Activated CD4-positive, alpha-beta T cell treated with anti-CD3 and anti-CD28 coated beads for 36 hours (primary cell): Measurements from ENCODE around the gene SLFN12L. TPM values are rescaled to one million over a fixed set of nuclear protein-coding genes. Genes with fewer than 3 reads are reported as not detected.

Experiments used
- ATAC-seq: fragments of 200-7000 bp; cut with Tn5 transposase; one replicate; pipeline ENCODE4 v1.10.0; 2021; ENCODE audit warnings: mild to moderate bottlenecking, moderate library complexity
- CTCF ChIA-PET: fragments of 350-600 bp; sonication (Branson Sonifier 250); formaldehyde crosslinking; loops from one replicate; lab custom pipeline; 2021; ENCODE audit warnings: antibody characterized with exemption; lab: Charles Lee
- POLR2A ChIA-PET: fragments of 350-600 bp; sonication (Branson Sonifier 250); formaldehyde crosslinking; loops from one replicate; lab custom pipeline; 2021; ENCODE audit warnings: antibody characterized with exemption, inconsistent platforms; lab: Charles Lee
- DNase-seq: peaks from one replicate; pipeline ENCODE4 v3.0.0-alpha.2; 2020
- H3K27ac Mint-ChIP-seq: one replicate; pipeline ENCODE4 v1.8.0; 2021; ENCODE audit warnings: mixed read lengths
- H3K27me3 Mint-ChIP-seq: one replicate; pipeline ENCODE4 v1.8.0; 2021; ENCODE audit warnings: mixed read lengths
- H3K36me3 Mint-ChIP-seq: one replicate; pipeline ENCODE4 v1.8.0; 2021; ENCODE audit warnings: low read depth, mixed read lengths
- H3K4me1 Mint-ChIP-seq: one replicate; pipeline ENCODE4 v1.8.0; 2021; ENCODE audit warnings: mixed read lengths
- H3K4me3 Mint-ChIP-seq: one replicate; pipeline ENCODE4 v1.8.0; 2021; ENCODE audit warnings: mild to moderate bottlenecking, moderate library complexity, mixed read lengths
- H3K9me3 Mint-ChIP-seq: one replicate; pipeline ENCODE4 v1.8.0; 2021; ENCODE audit warnings: low read depth, mixed read lengths
- intact Hi-C, 2 experiments: fragments of 100-400 bp; cut with DNase I in 1 of 2; cut with micrococcal nuclease in 1 of 2; formaldehyde crosslinking; loops; one replicate each; pipeline versions ENCODE4 v1.14.2 to v1.15.1; 2022 to 2024; cut with DNase I, micrococcal nuclease
- total RNA-seq, 2 experiments: library from RNA; stranded (reverse); gene quantifications; one replicate each; pipeline ENCODE4 v1.2.3, GENCODE V29; 2021

The SLFN12L gene
- 10 to 100 TPM; 23.3 to 23.7 TPM for total RNA-seq

- peak; percentile 59 for ATAC-seq
These were observed at the start of gene SLFN12L for GRCh38 chr17:35537601-35538141. TSS of gene SLFN12L (minus strand) at chr17:35537678. CDS start at chr17:35522364, 15,314 bp downstream.

DNA sequence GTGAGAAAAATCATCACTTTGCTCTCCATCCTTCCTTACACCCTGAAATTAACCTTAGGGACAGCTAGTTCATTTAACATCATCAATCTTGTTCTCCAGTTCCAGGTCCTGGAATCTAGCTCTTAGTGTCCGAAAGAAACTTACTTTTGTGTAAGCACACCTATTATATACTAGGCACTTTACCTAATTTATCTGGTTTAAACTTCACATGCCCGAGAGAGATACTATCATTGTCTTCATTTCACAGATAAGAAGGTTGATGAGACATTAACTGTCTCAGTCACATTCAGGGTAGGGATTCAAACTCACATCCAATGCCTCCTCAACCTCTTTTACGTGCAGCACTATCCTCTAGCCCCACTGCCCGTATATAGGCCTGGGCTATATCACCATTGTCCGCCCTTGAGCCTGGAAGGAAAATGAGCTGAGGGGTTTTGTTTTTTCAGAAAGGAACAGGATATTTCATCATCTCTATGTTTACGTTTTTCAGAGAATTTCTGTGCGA is 49.1 kb upstream of the SLFN12L start:
- Mint-ChIP-seq H3K4me3 (peak overlapping the region; percentile 98), H3K36me3 (peaks cover 10% of the 10 kb centered on the region), H3K4me1 (peaks cover 25% of the 10 kb centered on the region), H3K27me3 (no peaks in the 10 kb centered on the region), H3K27ac (peak overlapping the region; percentile 98), H3K9me3 (no peaks in the 10 kb centered on the region)
- POLR2A ChIA-PET = interaction anchor here (1.4 kb wide), 1 partner anchor 8 kb away, joined by 10 read pairs; the partner anchor contains the start of gene PEX12
- ATAC-seq (peak; percentile 8), DNase-seq (no peak)
- CTCF ChIA-PET = interaction anchor here (1.1 to 1.5 kb wide), 5 partner anchors 8 to 222 kb away, joined by 3 to 5 read pairs (median 4); partner anchors contain the start of genes PEX12 and SLFN12L
- intact Hi-C loops = loop anchor here (1.0 to 5.0 kb wide), 16 partner anchors 8 to 958 kb away; partner anchors contain the start of genes PEX12 (in 2 of the 2), CCT6B (in 1 of the 2), GGNBP2 (in 1 of the 2) and LIG3 (in 1 of the 2)

More at GRCh38 chr17:35537601-35538141, at the start of gene SLFN12L:
- peaks cover 50% of the 10 kb centered on the region for H3K4me1 Mint-ChIP-seq
- H3K4me3 Mint-ChIP-seq = peak within 1 kb of the TSS; percentile 83
- POLR2A ChIA-PET = interaction anchor here (0.7 to 5.1 kb wide), 3 partner anchors 165 to 421 kb away, joined by 3 to 32 read pairs (median 8); partner anchors contain the start of genes SLFN11 and SLFN5
- DNase-seq = peak; percentile 36
- H3K36me3 Mint-ChIP-seq = peaks cover 22% of the 10 kb centered on the region
- CTCF ChIA-PET = interaction anchor here (0.5 to 7.4 kb wide), 20 partner anchors 10 to 419 kb away, joined by 3 to 108 read pairs (median 4); partner anchors contain the start of genes AP2B1, PEX12, SLFN11 and SLFN14
- no peaks in the 10 kb centered on the region for H3K9me3 Mint-ChIP-seq
- H3K27me3 Mint-ChIP-seq = no peaks in the 10 kb centered on the region
- intact Hi-C loops = loop anchor here (1.0 to 5.0 kb wide), 13 partner anchors 50 to 557 kb away; partner anchors contain the start of genes AP2B1 (in 1 of the 2), LIG3 (in 1 of the 2), SLFN12 (in 1 of the 2) and SLFN13 (in 1 of the 2)
- peak within 1 kb of the TSS; percentile 100 for H3K27ac Mint-ChIP-seq

DNA sequence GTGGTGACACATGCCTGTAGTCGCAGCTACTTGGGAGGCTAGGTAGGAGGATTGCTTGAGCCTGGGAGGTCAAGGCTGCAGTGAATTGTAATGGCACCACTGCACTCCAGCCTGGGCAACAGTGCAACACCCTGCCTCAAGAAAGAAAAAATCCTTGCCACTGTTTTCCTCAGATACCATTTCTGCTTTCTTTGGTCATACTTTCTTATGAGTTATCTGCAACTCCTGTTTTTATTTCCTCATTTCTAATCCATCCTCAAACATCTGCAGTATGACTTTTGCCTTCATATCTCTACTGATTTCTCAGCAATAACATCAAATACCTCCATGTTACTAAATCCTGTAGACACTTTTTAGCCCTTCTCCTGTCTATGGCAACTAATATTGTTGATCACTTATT is 46.6 kb upstream of the SLFN12L start:
- Mint-ChIP-seq H3K27me3 (no peaks in the 10 kb centered on the region), H3K9me3 (no peaks in the 10 kb centered on the region), H3K4me1 (peaks cover 20% of the 10 kb centered on the region), H3K27ac (no peak overlapping the region), H3K4me3 (no peak overlapping the region), H3K36me3 (peaks cover 6% of the 10 kb centered on the region)
- ChIA-PET CTCF (no interaction called here), POLR2A (no interaction called here)
- intact Hi-C loops = no loop called here
- DNase-seq (no peak), ATAC-seq (no peak)

- ATAC-seq = peak; percentile 68
- ChIA-PET POLR2A (interaction anchor here (0.9 to 1.8 kb wide), 6 partner anchors 8 to 205 kb away, joined by 3 to 10 read pairs (median 6); partner anchors contain the start of genes AP2B1 and SLFN11), CTCF (interaction anchor here (0.5 to 1.8 kb wide), 12 partner anchors 8 to 365 kb away, joined by 3 to 9 read pairs (median 4); partner anchors contain the start of genes AP2B1 and SLFN12L)
- intact Hi-C loops = loop anchor here (1.0 to 5.0 kb wide), 8 partner anchors 8 to 492 kb away; partner anchors contain the start of genes AP2B1 (in 2 of the 2), NLE1 (in 1 of the 2), SLFN5 (in 1 of the 2) and TAF15 (in 1 of the 2)
- Mint-ChIP-seq H3K4me1 (peaks cover 23% of the 10 kb centered on the region), H3K36me3 (peaks cover 7% of the 10 kb centered on the region), H3K9me3 (no peaks in the 10 kb centered on the region), H3K27me3 (no peaks in the 10 kb centered on the region), H3K27ac (peak overlapping the region; percentile 98), H3K4me3 (peak overlapping the region; percentile 96)
- no peak for DNase-seq
These were observed 41.5 kb upstream of the SLFN12L start for GRCh38 chr17:35578929-35579432.

- Mint-ChIP-seq H3K4me3 (peak within 1 kb of the TSS; percentile 96), H3K27me3 (no peaks in the 10 kb centered on the region), H3K36me3 (peaks cover 8% of the 10 kb centered on the region), H3K27ac (peak within 1 kb of the TSS; percentile 98), H3K9me3 (no peaks in the 10 kb centered on the region), H3K4me1 (peaks cover 23% of the 10 kb centered on the region)
- DNase-seq = peak; percentile 92
- intact Hi-C loops = loop anchor here (1.0 to 5.0 kb wide), 8 partner anchors 9 to 491 kb away; partner anchors contain the start of genes AP2B1 (in 2 of the 2), NLE1 (in 1 of the 2), SLFN5 (in 1 of the 2) and TAF15 (in 1 of the 2)
- ChIA-PET CTCF (interaction anchor here (0.7 to 1.8 kb wide), 12 partner anchors 8 to 266 kb away, joined by 3 to 9 read pairs (median 4); partner anchors contain the start of genes AP2B1 and SLFN12L), POLR2A (interaction anchor here (0.5 to 1.8 kb wide), 7 partner anchors 8 to 205 kb away, joined by 3 to 10 read pairs (median 3); partner anchors contain the start of genes AP2B1 and SLFN11)
- ATAC-seq = peak; percentile 93
These were observed 40.9 kb upstream of the SLFN12L start, which contains the start of gene PEX12 for GRCh38 chr17:35578197-35578928. TSS of gene PEX12 (minus strand) at chr17:35578571. CDS start at chr17:35578021, 550 bp downstream.

GRCh38 chr17:35577830-35578196 is 40.3 kb upstream of the SLFN12L start:
- intact Hi-C loops = loop anchor here (1.0 to 5.0 kb wide), 8 partner anchors 9 to 491 kb away; partner anchors contain the start of genes AP2B1 (in 2 of the 2), NLE1 (in 1 of the 2), SLFN5 (in 1 of the 2) and TAF15 (in 1 of the 2)
- ATAC-seq = no peak
- Mint-ChIP-seq H3K9me3 (no peaks in the 10 kb centered on the region), H3K36me3 (peaks cover 8% of the 10 kb centered on the region), H3K27me3 (no peaks in the 10 kb centered on the region), H3K4me1 (peaks cover 23% of the 10 kb centered on the region), H3K4me3 (peak overlapping the region; percentile 96), H3K27ac (peak overlapping the region; percentile 98)
- ChIA-PET POLR2A (interaction anchor here (0.6 to 1.8 kb wide), 6 partner anchors 9 to 41 kb away, joined by 3 to 10 read pairs (median 6); partner anchors contain the start of gene AP2B1), CTCF (interaction anchor here (1.2 to 1.8 kb wide), 7 partner anchors 9 to 265 kb away, joined by 3 to 6 read pairs (median 4); partner anchors contain the start of gene AP2B1)
- no peak for DNase-seq

DNA sequence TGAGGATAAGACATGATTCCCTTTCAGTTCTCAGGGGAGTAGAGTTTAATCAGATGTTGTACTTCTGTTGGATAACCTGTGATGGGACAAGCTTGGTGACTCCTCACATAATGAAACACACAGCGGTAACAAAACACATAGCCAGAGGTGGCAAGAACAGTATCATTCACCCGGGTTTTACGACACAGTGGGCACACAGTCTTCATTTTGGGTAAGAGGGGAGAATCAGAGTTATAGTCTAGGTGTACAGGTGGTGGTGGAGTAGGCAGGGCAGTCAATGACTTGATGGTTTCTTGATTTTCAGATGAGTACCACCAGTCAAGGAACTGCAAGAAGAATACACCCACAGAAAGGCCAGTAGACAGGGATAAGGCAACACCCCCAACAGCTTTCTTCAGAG is 38.3 kb upstream of the SLFN12L start:
- intact Hi-C loops = loop anchor here (5.0 kb wide), 2 partner anchors 333 to 488 kb away; partner anchors contain the start of gene SLFN5 (in 1 of the 2)
- H3K4me3 Mint-ChIP-seq = no peak overlapping the region
- H3K9me3 Mint-ChIP-seq = no peaks in the 10 kb centered on the region
- ChIA-PET POLR2A (interaction anchor here (0.7 kb wide), 1 partner anchor 913 kb away, joined by 6 read pairs; no protein-coding TSS in a partner anchor), CTCF (interaction anchor here (0.7 to 1.5 kb wide), 2 partner anchors 22 to 334 kb away, joined by 3 to 5 read pairs; no protein-coding TSS in a partner anchor)
- H3K27ac Mint-ChIP-seq = peak overlapping the region; percentile 29
- ATAC-seq = no peak
- no peak for DNase-seq
- peaks cover 17% of the 10 kb centered on the region for H3K36me3 Mint-ChIP-seq
- H3K4me1 Mint-ChIP-seq = peaks cover 27% of the 10 kb centered on the region
- no peaks in the 10 kb centered on the region for H3K27me3 Mint-ChIP-seq

- Mint-ChIP-seq H3K4me1 (peaks cover 25% of the 10 kb centered on the region), H3K4me3 (peak overlapping the region; percentile 95), H3K27ac (peak overlapping the region; percentile 23), H3K27me3 (no peaks in the 10 kb centered on the region), H3K9me3 (no peaks in the 10 kb centered on the region), H3K36me3 (peaks cover 21% of the 10 kb centered on the region)
- ChIA-PET POLR2A (interaction anchor here (0.7 to 2.2 kb wide), 2 partner anchors 9 to 116 kb away, joined by 4 to 9 read pairs; partner anchors contain the start of gene PEX12), CTCF (interaction anchor here (0.8 to 2.2 kb wide), 3 partner anchors 10 to 217 kb away, joined by 3 to 6 read pairs (median 3); no protein-coding TSS in a partner anchor)
- no peak for DNase-seq
- ATAC-seq = no peak
- intact Hi-C loops = loop anchor here in 1 of 2 experiments (5.0 kb wide), 1 partner anchor 607 kb away; the partner anchor contains the start of genes CCT6B and ZNF830
These were observed 31.9 kb upstream of the SLFN12L start for GRCh38 chr17:35569405-35569804.

DNA sequence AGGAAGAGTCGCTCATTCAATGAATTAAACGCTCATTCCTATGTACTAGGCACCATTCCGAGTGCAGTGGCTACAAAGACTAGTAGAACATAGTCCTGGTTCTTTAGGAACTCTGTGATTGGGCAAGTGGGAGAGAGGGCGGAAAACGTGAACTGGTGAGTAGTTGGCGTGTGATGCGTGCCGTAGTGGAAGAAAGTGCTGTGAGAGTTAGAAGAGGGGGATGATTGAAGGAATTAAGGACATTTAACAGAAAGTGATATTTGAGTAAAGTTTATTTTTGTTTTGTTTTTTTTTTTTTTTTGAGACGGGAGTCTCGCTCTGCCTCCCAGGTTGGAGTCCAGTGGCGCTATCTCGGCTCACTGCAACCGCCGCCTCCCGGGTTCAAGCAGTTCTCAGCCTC is 31.1 kb upstream of the SLFN12L start:
- H3K4me3 Mint-ChIP-seq = peak overlapping the region; percentile 95
- POLR2A ChIA-PET = interaction anchor here (0.7 to 2.2 kb wide), 2 partner anchors 10 to 115 kb away, joined by 4 to 9 read pairs; partner anchors contain the start of gene PEX12
- DNase-seq (peak; percentile 75), ATAC-seq (peak; percentile 58)
- no peaks in the 10 kb centered on the region for H3K27me3 Mint-ChIP-seq
- H3K9me3 Mint-ChIP-seq = no peaks in the 10 kb centered on the region
- CTCF ChIA-PET = interaction anchor here (0.6 to 2.2 kb wide), 5 partner anchors 9 to 241 kb away, joined by 3 to 6 read pairs (median 4); no protein-coding TSS in a partner anchor
- peaks cover 25% of the 10 kb centered on the region for H3K4me1 Mint-ChIP-seq
- H3K27ac Mint-ChIP-seq = peak overlapping the region; percentile 86
- H3K36me3 Mint-ChIP-seq = peaks cover 20% of the 10 kb centered on the region
- intact Hi-C loops = loop anchor here (1.0 to 5.0 kb wide), 4 partner anchors 10 to 606 kb away; partner anchors contain the start of genes AP2B1 (in 2 of the 2), PEX12 (in 2 of the 2), CCT6B (in 1 of the 2) and ZNF830 (in 1 of the 2)
